Upper lobe of left lung (tissue), 4 donors: ENCODE results near the gene CLVS2.

Experiments used
- POLR2A ChIP-seq, 4 donors: fragments of 450-650 bp; IDR thresholded peaks; one replicate each; pipeline ENCODE4 v1.5.1; 2016 to 2017; ENCODE audit warnings: antibody characterized with exemption in 4 of 4, mild to moderate bottlenecking in 2 of 4
- POLR2AphosphoS5 ChIP-seq, 2 donors: sonication (generic); formaldehyde crosslinking; IDR thresholded peaks; one replicate each; pipeline ENCODE4 v1.5.1; 2017; ENCODE audit warnings: antibody characterized with exemption in 2 of 2

- TF ChIP-seq POLR2A (IDR thresholded peaks at IDR 0.05) (no peak), POLR2AphosphoS5 (IDR thresholded peaks at IDR 0.05) (no peak)
These were observed 5.5 kb downstream of the CLVS2 start for GRCh38 chr6:123001540-123001939.
